ENCODE measurements around the gene MKS1. TPM values are rescaled to one million over a fixed set of nuclear protein-coding genes. Genes with fewer than 3 reads are reported as not detected.

MKS1 gene
- polyA plus RNA-seq, 3 donors: 4.2 to 7.6 (median 5.0) TPM

DNA sequence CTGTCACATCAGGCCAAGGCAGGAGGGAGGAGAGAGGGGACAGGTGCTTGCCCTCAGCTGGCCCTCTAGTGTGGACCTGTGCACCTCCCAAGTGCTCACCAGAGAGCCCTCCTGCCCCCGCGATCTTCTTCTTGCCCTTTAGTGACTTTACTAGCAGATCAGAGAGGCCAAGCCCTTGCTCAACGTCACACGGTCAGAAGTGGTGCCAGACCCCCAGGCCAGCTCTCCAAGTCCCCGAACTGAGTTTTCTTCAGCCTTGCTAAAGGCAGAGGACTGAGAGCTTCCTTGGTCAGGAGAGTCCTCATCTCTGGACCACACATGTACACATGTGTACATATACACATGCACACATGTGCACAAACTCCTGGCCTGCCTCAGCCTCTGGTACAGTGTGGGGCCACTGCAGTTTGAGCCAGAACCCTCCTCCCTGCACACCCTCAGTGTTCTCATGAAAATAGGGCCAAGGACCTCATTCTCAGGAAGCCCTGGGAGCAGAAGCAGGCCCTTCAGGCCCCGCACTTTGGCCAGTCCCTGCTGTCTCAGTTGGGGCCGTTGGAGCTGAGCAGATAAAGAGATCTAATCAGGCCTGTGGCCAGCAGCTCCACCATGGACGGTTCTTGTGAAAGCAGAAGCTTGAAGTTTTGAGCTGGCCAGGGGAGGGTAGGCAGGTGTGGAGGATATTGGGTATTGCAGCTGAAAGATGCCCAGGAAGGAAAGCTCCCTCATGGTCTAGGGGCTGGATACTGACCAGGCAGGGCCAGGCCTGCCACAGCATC, 33.9 kb downstream of the MKS1 start:
- H3K36me3 ChIP-seq (replicated peaks in 1 of 2; ENCODE audit: control insufficient read depth in 1 of 2, insufficient read depth in 2 of 2, low read length in 2 of 2): no peaks in the 10 kb centered on the region
- no peak overlapping the region for H3K4me3 ChIP-seq (replicated peaks in 1 of 3; ENCODE audit: low read depth in 2 of 3, low read length in 3 of 3)
- H3K79me2 ChIP-seq (ENCODE audit: insufficient read depth, low read length): no peaks in the 10 kb centered on the region
- H2AFZ ChIP-seq (ENCODE audit: insufficient read depth, low read depth, low read length, poor library complexity, severe bottlenecking): no peak overlapping the region
- WGBS (ENCODE audit: insufficient coverage): 74% methylated on average over 8 of the region's 8 CpGs
- H3K9me3 Mint-ChIP-seq: peaks cover 0 to 2% (median 0%) of the 10 kb centered on the region in 7 donors
- peaks cover 20% of the 10 kb centered on the region for H3K4me1 Mint-ChIP-seq
- no peaks in the 10 kb centered on the region for H3K27me3 ChIP-seq (ENCODE audit: control insufficient read depth in 2 of 2, insufficient read depth in 2 of 2, low read length in 2 of 2)
- peaks cover 7 to 13% (median 12%) of the 10 kb centered on the region in 3 donors for H3K27me3 Mint-ChIP-seq (ENCODE audit: low read depth in 3 of 3)
- no peaks in the 10 kb centered on the region for H4K20me1 ChIP-seq (ENCODE audit: insufficient read depth, low read length)
- H3K4me2 ChIP-seq (replicated peaks; ENCODE audit: extremely low read depth, low read length, poor library complexity, severe bottlenecking): no peak overlapping the region
- H3K4me1 ChIP-seq (ENCODE audit: control insufficient read depth in 1 of 2, insufficient read depth in 2 of 2, low read length in 2 of 2): peaks cover 0 to 4% of the 10 kb centered on the region in 2 donors
- H3K27ac Mint-ChIP-seq: no peak overlapping the region
- H3K27ac ChIP-seq (ENCODE audit: low read depth in 1 of 2, low read length in 2 of 2): no peak overlapping the region
- intact Hi-C loops (cut with micrococcal nuclease): no loop called here
- H3K9ac ChIP-seq (ENCODE audit: insufficient read depth, low read length, poor library complexity, severe bottlenecking): no peak overlapping the region
- TF ChIP-seq CTCF (IDR thresholded peaks at IDR 0.05): no peak
- H3K4me3 Mint-ChIP-seq: no peak overlapping the region
- H3K9me3 ChIP-seq (replicated peaks in 1 of 2; ENCODE audit: control insufficient read depth in 1 of 2, insufficient read depth in 1 of 2, low read length in 2 of 2): no peaks in the 10 kb centered on the region
- H3K36me3 Mint-ChIP-seq: no peaks in the 10 kb centered on the region
- no peak for DNase-seq

GRCh38 chr17:58184308-58184985, 34.6 kb downstream of the MKS1 start:
- H3K36me3 ChIP-seq (replicated peaks in 1 of 2; ENCODE audit: control insufficient read depth in 1 of 2, insufficient read depth in 2 of 2, low read length in 2 of 2): no peaks in the 10 kb centered on the region
- Mint-ChIP-seq H3K9me3 (peaks cover 0 to 2% (median 0%) of the 10 kb centered on the region in 7 donors), H3K4me1 (peaks cover 20% of the 10 kb centered on the region), H3K4me3 (no peak overlapping the region), H3K27ac (peak overlapping the region in 1 of 7 donors; percentile 66), H3K27me3 (ENCODE audit: low read depth in 3 of 3) (peaks cover 1 to 9% (median 8%) of the 10 kb centered on the region in 3 donors), H3K36me3 (no peaks in the 10 kb centered on the region)
- H3K27ac ChIP-seq (ENCODE audit: low read depth in 1 of 2, low read length in 2 of 2): no peak overlapping the region
- H3K4me1 ChIP-seq (ENCODE audit: control insufficient read depth in 1 of 2, insufficient read depth in 2 of 2, low read length in 2 of 2): peaks cover 0 to 4% of the 10 kb centered on the region in 2 donors
- DNase-seq: no peak
- H3K4me2 ChIP-seq (replicated peaks; ENCODE audit: extremely low read depth, low read length, poor library complexity, severe bottlenecking): no peak overlapping the region
- no peak overlapping the region for H2AFZ ChIP-seq (ENCODE audit: insufficient read depth, low read depth, low read length, poor library complexity, severe bottlenecking)
- intact Hi-C loops (cut with micrococcal nuclease): no loop called here
- 47% methylated on average over 8 of the region's 10 CpGs for WGBS (ENCODE audit: insufficient coverage)
- H3K27me3 ChIP-seq (ENCODE audit: control insufficient read depth in 2 of 2, insufficient read depth in 2 of 2, low read length in 2 of 2): no peaks in the 10 kb centered on the region
- H3K79me2 ChIP-seq (ENCODE audit: insufficient read depth, low read length): no peaks in the 10 kb centered on the region
- H3K4me3 ChIP-seq (replicated peaks in 1 of 3; ENCODE audit: low read depth in 2 of 3, low read length in 3 of 3): no peak overlapping the region
- TF ChIP-seq CTCF (IDR thresholded peaks at IDR 0.05): no peak
- no peak overlapping the region for H3K9ac ChIP-seq (ENCODE audit: insufficient read depth, low read length, poor library complexity, severe bottlenecking)
- no peaks in the 10 kb centered on the region for H3K9me3 ChIP-seq (replicated peaks in 1 of 2; ENCODE audit: control insufficient read depth in 1 of 2, insufficient read depth in 1 of 2, low read length in 2 of 2)
- H4K20me1 ChIP-seq (ENCODE audit: insufficient read depth, low read length): no peaks in the 10 kb centered on the region

Measured in CD14-positive monocyte (primary cell).